Measurements from ENCODE around the gene ST7. TPM values are rescaled to one million over a fixed set of nuclear protein-coding genes. Genes with fewer than 3 reads are reported as not detected.

The ST7 gene
- total RNA-seq, 2 experiments from 2014 or later, result 6.7 to 7.4 TPM

- H3K9me3 Mint-ChIP-seq, result no peaks in the 10 kb centered on the region
- H3K4me3 Mint-ChIP-seq, result no peak overlapping the region
- H3K36me3 Mint-ChIP-seq (ENCODE audit: low read depth), result no peaks in the 10 kb centered on the region
- DNase-seq, result no peak
- ChIA-PET CTCF (interaction anchor here (0.6 to 8.8 kb wide), 13 partner anchors 8 to 142 kb away, joined by 3 to 198 read pairs (median 3); no protein-coding TSS in a partner anchor), POLR2A (interaction anchor here (1.4 kb wide), 1 partner anchor 22 kb away, joined by 7 read pairs; no protein-coding TSS in a partner anchor)
- no peak overlapping the region for H3K27ac Mint-ChIP-seq
- no peaks in the 10 kb centered on the region for H3K4me1 Mint-ChIP-seq
- no peaks in the 10 kb centered on the region for H3K27me3 Mint-ChIP-seq
These were observed 35.2 kb downstream of the ST7 start for GRCh38 chr7:116988363-116988989.

DNA sequence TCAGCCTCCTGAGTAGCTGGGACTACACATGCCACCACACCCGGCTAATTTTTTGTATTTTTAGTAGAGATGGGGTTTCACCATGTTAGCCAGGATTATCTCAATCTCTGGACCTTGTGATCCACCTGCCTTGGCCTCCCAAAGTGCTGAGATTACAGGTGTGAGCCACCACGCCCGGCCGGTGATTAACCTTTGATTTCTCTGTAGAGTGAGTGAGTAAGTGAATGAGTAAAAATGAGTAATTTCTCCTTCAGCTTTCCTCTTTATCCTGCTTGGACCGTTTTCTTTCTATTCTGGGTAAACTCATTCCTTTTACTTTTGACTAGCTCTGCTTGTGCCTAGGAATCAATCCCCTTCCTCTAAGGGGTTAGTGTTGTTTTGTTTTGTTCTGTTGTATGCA lies 36.8 kb downstream of the ST7 start:
- ChIA-PET POLR2A (interaction anchor here (1.2 kb wide), 1 partner anchor 17 kb away, joined by 3 read pairs; no protein-coding TSS in a partner anchor), CTCF (interaction anchor here (1.5 to 8.8 kb wide), 3 partner anchors 20 to 140 kb away, joined by 6 to 198 read pairs (median 13); no protein-coding TSS in a partner anchor)
- DNase-seq, result no peak
- Mint-ChIP-seq H3K27me3 (peaks cover 3% of the 10 kb centered on the region), H3K4me1 (no peaks in the 10 kb centered on the region), H3K9me3 (no peaks in the 10 kb centered on the region), H3K27ac (no peak overlapping the region), H3K36me3 (ENCODE audit: low read depth) (no peaks in the 10 kb centered on the region), H3K4me3 (no peak overlapping the region)

DNA sequence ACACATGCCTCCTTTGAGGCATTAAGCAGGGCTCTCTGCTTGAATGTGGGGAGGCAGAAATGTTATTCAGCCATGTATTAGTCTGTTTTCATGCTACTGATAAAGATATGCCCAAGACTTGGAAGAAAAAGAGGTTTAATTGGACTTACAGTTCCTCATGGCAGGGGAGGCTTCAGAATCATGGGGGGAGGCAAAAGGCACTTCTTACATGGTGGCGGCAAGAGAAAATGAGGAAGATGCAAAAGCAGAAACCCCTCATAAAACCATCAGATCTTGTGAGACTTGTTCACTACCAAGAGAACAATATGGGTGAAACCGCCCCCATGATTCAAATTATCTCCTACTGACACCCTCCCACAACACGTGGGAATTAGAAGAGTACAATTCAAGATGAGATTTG lies 37.9 kb downstream of the ST7 start:
- H3K36me3 Mint-ChIP-seq (ENCODE audit: low read depth), result no peaks in the 10 kb centered on the region

GRCh38 chr7:116994611-116995010 lies 41.3 kb downstream of the ST7 start:
- ChIA-PET CTCF (interaction anchor here (0.6 kb wide), 1 partner anchor 120 kb away, joined by 4 read pairs; no protein-coding TSS in a partner anchor), POLR2A (interaction anchor here (1.1 kb wide), 1 partner anchor 16 kb away, joined by 4 read pairs; no protein-coding TSS in a partner anchor)
- Mint-ChIP-seq H3K27me3 (peaks cover 3% of the 10 kb centered on the region), H3K4me1 (no peaks in the 10 kb centered on the region), H3K9me3 (no peaks in the 10 kb centered on the region), H3K36me3 (ENCODE audit: low read depth) (no peaks in the 10 kb centered on the region), H3K27ac (no peak overlapping the region), H3K4me3 (no peak overlapping the region)
- no peak for DNase-seq

More for the DNA sequence above, 37.9 kb downstream of the ST7 start:
- Mint-ChIP-seq H3K27ac (no peak overlapping the region), H3K27me3 (peaks cover 3% of the 10 kb centered on the region), H3K4me3 (no peak overlapping the region), H3K9me3 (no peaks in the 10 kb centered on the region), H3K4me1 (no peaks in the 10 kb centered on the region)
- ChIA-PET CTCF (interaction anchor here (1.5 to 8.8 kb wide), 2 partner anchors 19 to 132 kb away, joined by 6 to 198 read pairs; no protein-coding TSS in a partner anchor), POLR2A (no interaction called here)
- no peak for DNase-seq

GRCh38 chr7:116997972-116998371 lies 44.7 kb downstream of the ST7 start:
- Mint-ChIP-seq H3K36me3 (ENCODE audit: low read depth) (no peaks in the 10 kb centered on the region), H3K4me3 (no peak overlapping the region), H3K27ac (no peak overlapping the region), H3K4me1 (no peaks in the 10 kb centered on the region), H3K9me3 (no peaks in the 10 kb centered on the region), H3K27me3 (peaks cover 3% of the 10 kb centered on the region)
- no peak for DNase-seq
- ChIA-PET CTCF (interaction anchor here (0.6 to 1.3 kb wide), 2 partner anchors 14 to 66 kb away, joined by 3 to 4 read pairs; no protein-coding TSS in a partner anchor), POLR2A (interaction anchor here (2.3 kb wide), 1 partner anchor 12 kb away, joined by 5 read pairs; no protein-coding TSS in a partner anchor)

GRCh38 chr7:116998567-116999175 lies 45.4 kb downstream of the ST7 start:
- Mint-ChIP-seq H3K9me3 (no peaks in the 10 kb centered on the region), H3K27me3 (peaks cover 3% of the 10 kb centered on the region), H3K36me3 (ENCODE audit: low read depth) (no peaks in the 10 kb centered on the region), H3K4me3 (no peak overlapping the region), H3K27ac (no peak overlapping the region), H3K4me1 (no peaks in the 10 kb centered on the region)
- ChIA-PET POLR2A (interaction anchor here (2.3 kb wide), 1 partner anchor 11 kb away, joined by 5 read pairs; no protein-coding TSS in a partner anchor), CTCF (interaction anchor here (1.3 kb wide), 1 partner anchor 13 kb away, joined by 4 read pairs; no protein-coding TSS in a partner anchor)
- DNase-seq, result no peak

DNA sequence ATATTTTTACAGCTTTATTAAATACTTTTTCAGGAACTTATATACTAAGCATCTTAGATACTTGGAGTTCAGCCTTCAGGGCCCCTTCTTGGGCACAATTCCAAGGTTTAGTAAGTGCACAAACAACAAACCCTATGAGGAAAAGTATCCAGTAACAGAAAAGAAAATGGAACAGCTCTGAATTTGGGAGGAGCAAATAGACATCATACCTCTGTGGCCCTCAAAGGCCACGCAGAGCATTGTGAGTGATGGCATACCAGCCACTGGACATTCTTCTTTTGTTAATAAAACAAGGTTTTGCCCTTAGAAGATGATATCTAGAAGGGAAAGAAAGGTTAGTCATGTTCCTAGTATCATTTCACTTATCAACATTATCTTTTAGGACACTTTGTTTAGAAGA lies 46.0 kb downstream of the ST7 start:
- Mint-ChIP-seq H3K27me3 (peaks cover 5% of the 10 kb centered on the region), H3K4me3 (no peak overlapping the region), H3K27ac (no peak overlapping the region), H3K9me3 (no peaks in the 10 kb centered on the region), H3K36me3 (ENCODE audit: low read depth) (peaks cover 2% of the 10 kb centered on the region), H3K4me1 (no peaks in the 10 kb centered on the region)
- no peak for DNase-seq
- ChIA-PET POLR2A (interaction anchor here (2.3 kb wide), 1 partner anchor 10 kb away, joined by 5 read pairs; no protein-coding TSS in a partner anchor), CTCF (no interaction called here)

- DNase-seq, result no peak
- no peak overlapping the region for H3K27ac Mint-ChIP-seq
- ChIA-PET POLR2A (no interaction called here), CTCF (no interaction called here)
- peaks cover 6% of the 10 kb centered on the region for H3K27me3 Mint-ChIP-seq
- peaks cover 2% of the 10 kb centered on the region for H3K36me3 Mint-ChIP-seq (ENCODE audit: low read depth)
- H3K9me3 Mint-ChIP-seq, result no peaks in the 10 kb centered on the region
- no peaks in the 10 kb centered on the region for H3K4me1 Mint-ChIP-seq
- no peak overlapping the region for H3K4me3 Mint-ChIP-seq
These were observed 48.0 kb downstream of the ST7 start for GRCh38 chr7:117001283-117001682.

GRCh38 chr7:117004899-117005298 lies 51.6 kb downstream of the ST7 start:
- Mint-ChIP-seq H3K36me3 (ENCODE audit: low read depth) (peaks cover 2% of the 10 kb centered on the region), H3K4me1 (peaks cover 28% of the 10 kb centered on the region), H3K4me3 (no peak overlapping the region), H3K27me3 (peaks cover 26% of the 10 kb centered on the region), H3K9me3 (no peaks in the 10 kb centered on the region), H3K27ac (no peak overlapping the region)
- DNase-seq, result no peak
- CTCF ChIA-PET, result no interaction called here
- POLR2A ChIA-PET, result no interaction called here

DNA sequence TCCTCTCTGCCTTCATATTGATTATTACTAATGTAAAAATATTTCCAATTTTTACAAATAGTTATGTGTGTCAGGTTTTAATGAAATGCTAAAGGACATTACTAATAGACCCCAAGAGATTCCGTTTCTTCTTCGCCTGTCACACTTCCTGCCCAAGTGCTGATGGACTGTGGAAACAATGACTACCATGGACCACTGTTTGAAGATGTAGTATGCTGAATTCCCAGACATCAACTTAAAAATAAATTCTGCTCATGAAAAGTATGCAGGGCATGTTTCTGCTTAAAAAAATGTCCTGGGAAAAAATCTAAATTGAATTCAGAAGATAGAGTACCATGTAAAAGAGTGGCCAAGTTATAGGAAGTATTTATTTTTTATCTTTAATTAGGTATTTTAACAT lies 52.1 kb downstream of the ST7 start:
- peaks cover 2% of the 10 kb centered on the region for H3K36me3 Mint-ChIP-seq (ENCODE audit: low read depth)
- no peaks in the 10 kb centered on the region for H3K9me3 Mint-ChIP-seq
- DNase-seq, result no peak
- no peak overlapping the region for H3K27ac Mint-ChIP-seq
- peaks cover 34% of the 10 kb centered on the region for H3K4me1 Mint-ChIP-seq
- H3K27me3 Mint-ChIP-seq, result peaks cover 31% of the 10 kb centered on the region
- ChIA-PET CTCF (interaction anchor here (0.9 to 2.7 kb wide), 2 partner anchors 17 to 20 kb away, joined by 3 to 18 read pairs; no protein-coding TSS in a partner anchor), POLR2A (no interaction called here)
- H3K4me3 Mint-ChIP-seq, result no peak overlapping the region

DNA sequence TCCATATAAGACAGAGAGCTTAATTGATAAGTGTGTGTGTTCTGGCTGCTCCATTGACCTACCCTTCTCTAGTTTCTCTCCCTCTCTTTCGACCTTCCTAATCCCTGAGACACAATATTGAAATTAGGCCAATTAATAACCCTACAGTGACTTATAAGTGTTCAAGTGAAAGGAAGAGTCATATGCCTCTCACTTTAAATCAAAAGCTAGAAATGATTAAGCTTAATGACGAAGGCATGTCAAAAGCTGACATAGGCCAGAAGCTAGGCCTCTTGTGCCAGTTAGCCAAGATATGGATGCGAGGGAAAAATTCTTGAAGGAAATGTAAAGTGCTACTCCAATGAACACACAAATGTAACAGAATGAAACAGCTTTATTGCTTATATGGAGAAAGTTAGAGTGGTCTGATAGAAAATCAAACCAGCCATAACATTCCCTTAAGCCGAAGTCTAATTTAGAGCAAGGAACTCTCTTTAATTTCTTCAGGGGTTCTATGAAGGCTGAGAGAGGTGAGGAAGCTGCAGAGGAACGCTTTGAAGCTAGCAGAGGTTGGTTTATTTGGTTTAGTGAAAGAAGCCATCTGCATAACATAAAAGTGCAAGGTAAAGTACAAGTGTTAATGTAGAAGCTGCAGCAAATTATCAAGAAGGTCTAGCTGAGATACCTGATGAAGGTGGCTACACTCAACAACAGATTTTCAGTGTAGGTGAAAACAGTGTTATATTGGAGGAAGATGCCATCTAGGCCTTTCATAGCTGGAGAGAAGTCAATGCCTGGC lies 53.8 kb downstream of the ST7 start:
- CTCF ChIA-PET, result interaction anchor here (0.6 to 2.7 kb wide), 3 partner anchors 19 to 80 kb away, joined by 3 to 18 read pairs (median 10); no protein-coding TSS in a partner anchor
- Mint-ChIP-seq H3K27ac (no peak overlapping the region), H3K9me3 (no peaks in the 10 kb centered on the region), H3K4me3 (no peak overlapping the region), H3K27me3 (peaks cover 47% of the 10 kb centered on the region), H3K4me1 (peaks cover 49% of the 10 kb centered on the region), H3K36me3 (ENCODE audit: low read depth) (peaks cover 2% of the 10 kb centered on the region)
- POLR2A ChIA-PET, result interaction anchor here (1.1 to 1.4 kb wide), 2 partner anchors 17 to 104 kb away, joined by 3 read pairs; no protein-coding TSS in a partner anchor
- DNase-seq, result no peak

- ChIA-PET CTCF (interaction anchor here (0.6 to 2.7 kb wide), 9 partner anchors 20 to 126 kb away, joined by 3 to 18 read pairs (median 4); no protein-coding TSS in a partner anchor), POLR2A (interaction anchor here (1.4 to 2.8 kb wide), 2 partner anchors 54 to 102 kb away, joined by 3 to 9 read pairs; partner anchors contain the start of gene ST7)
- H3K36me3 Mint-ChIP-seq (ENCODE audit: low read depth), result peaks cover 2% of the 10 kb centered on the region
- peaks cover 49% of the 10 kb centered on the region for H3K4me1 Mint-ChIP-seq
- no peaks in the 10 kb centered on the region for H3K9me3 Mint-ChIP-seq
- peaks cover 47% of the 10 kb centered on the region for H3K27me3 Mint-ChIP-seq
- no peak for DNase-seq
- no peak overlapping the region for H3K4me3 Mint-ChIP-seq
- H3K27ac Mint-ChIP-seq, result no peak overlapping the region
These were observed 55.0 kb downstream of the ST7 start for GRCh38 chr7:117008118-117008885.

Data from activated CD4-positive, alpha-beta memory T cell treated with anti-CD3 and anti-CD28 coated beads, Interleukin-2, amount 10 ng/mL, durations not matched to agents 7 days and 5 days (primary cell).